Activated naive CD8-positive, alpha-beta T cell treated with anti-CD3 and anti-CD28 coated beads, Interleukin-2, amount 10 ng/mL, durations not matched to agents 7 days and 5 days (primary cell): ENCODE results near the gene ZNF174. TPM values are rescaled to one million over a fixed set of nuclear protein-coding genes. Genes with fewer than 3 reads are reported as not detected.

Source experiments
- ATAC-seq: fragments of 150-1000 bp; cut with Tn5 transposase; one replicate; pipeline ENCODE4 v1.10.0; 2021; ENCODE audit warnings: low read depth, moderate library complexity
- POLR2A ChIA-PET: fragments of 350-600 bp; sonication (Branson Sonifier 250); formaldehyde crosslinking; loops from one replicate; lab custom pipeline; 2021; ENCODE audit warnings: antibody characterized with exemption; lab: Charles Lee
- DNase-seq: peaks from one replicate; pipeline ENCODE4 v3.0.0; 2021
- H3K27ac Mint-ChIP-seq: one replicate; pipeline ENCODE4 v1.8.0; 2022; ENCODE audit warnings: mild to moderate bottlenecking, mixed read lengths
- H3K27me3 Mint-ChIP-seq: one replicate; pipeline ENCODE4 v1.8.0; 2022; ENCODE audit warnings: mild to moderate bottlenecking, moderate library complexity, mixed read lengths
- H3K36me3 Mint-ChIP-seq: one replicate; pipeline ENCODE4 v1.8.0; 2021; ENCODE audit warnings: mild to moderate bottlenecking, mixed read lengths
- H3K4me1 Mint-ChIP-seq: one replicate; pipeline ENCODE4 v1.8.0; 2021; ENCODE audit warnings: mixed read lengths
- H3K4me3 Mint-ChIP-seq: one replicate; pipeline ENCODE4 v1.8.0; 2022; ENCODE audit warnings: mild to moderate bottlenecking, moderate library complexity, mixed read lengths
- H3K9me3 Mint-ChIP-seq: one replicate; pipeline ENCODE4 v1.8.0; 2021; ENCODE audit warnings: mixed read lengths
- total RNA-seq, 2 experiments: library from RNA; stranded (reverse); gene quantifications; one replicate each; pipeline ENCODE4 v1.2.3, GENCODE V29; 2021

Gene ZNF174
- total RNA-seq, 2 experiments from 2014 or later, result 15.5 to 16.0 TPM

GRCh38 chr16:3389663-3390338 lies 11.2 kb upstream of the ZNF174 start:
- Mint-ChIP-seq H3K27me3 (no peaks in the 10 kb centered on the region), H3K36me3 (peaks cover 87% of the 10 kb centered on the region), H3K4me3 (no peak overlapping the region), H3K4me1 (peaks cover under 1% of the 10 kb centered on the region), H3K27ac (no peak overlapping the region), H3K9me3 (peaks cover 31% of the 10 kb centered on the region)
- no peak for ATAC-seq
- no peak for DNase-seq
- POLR2A ChIA-PET, result interaction anchor here (1.3 kb wide), 1 partner anchor 11 kb away, joined by 5 read pairs; the partner anchor contains the start of genes ZNF174 and ZSCAN32

- DNase-seq (no peak), ATAC-seq (peak; percentile 46)
- Mint-ChIP-seq H3K9me3 (peaks cover 34% of the 10 kb centered on the region), H3K4me3 (peak overlapping the region; percentile 93), H3K27me3 (no peaks in the 10 kb centered on the region), H3K36me3 (peaks cover 74% of the 10 kb centered on the region), H3K27ac (peak overlapping the region; percentile 90), H3K4me1 (peaks cover 19% of the 10 kb centered on the region)
- POLR2A ChIA-PET, result interaction anchor here (0.7 to 2.9 kb wide), 19 partner anchors 9 to 250 kb away, joined by 3 to 42 read pairs (median 5); partner anchors contain the start of genes CLUAP1, NAA60, TIGD7 and ZNF200
Observed at GRCh38 chr16:3400446-3400778, 603 bp upstream of the ZNF174 start.

- Mint-ChIP-seq H3K27me3 (no peaks in the 10 kb centered on the region), H3K36me3 (peaks cover 73% of the 10 kb centered on the region), H3K4me3 (peak overlapping the region; percentile 93), H3K27ac (peak overlapping the region; percentile 88), H3K4me1 (peaks cover 19% of the 10 kb centered on the region), H3K9me3 (peaks cover 33% of the 10 kb centered on the region)
- no peak for DNase-seq
- no peak for ATAC-seq
- POLR2A ChIA-PET, result interaction anchor here (1.0 to 2.9 kb wide), 22 partner anchors 9 to 243 kb away, joined by 3 to 42 read pairs (median 5); partner anchors contain the start of genes CLUAP1, NAA60, OR1F1 and TIGD7
Observed at GRCh38 chr16:3401719-3402397, 843 bp downstream of the ZNF174 start.

- Mint-ChIP-seq H3K27me3 (no peaks in the 10 kb centered on the region), H3K36me3 (peaks cover 71% of the 10 kb centered on the region)
Observed at GRCh38 chr16:3408561-3409197, 7.7 kb downstream of the ZNF174 start.

GRCh38 chr16:3413730-3414379 lies 12.8 kb downstream of the ZNF174 start:
- no peak overlapping the region for H3K27ac Mint-ChIP-seq
- peaks cover 23% of the 10 kb centered on the region for H3K36me3 Mint-ChIP-seq
- no peak for ATAC-seq

More at GRCh38 chr16:3408561-3409197, 7.7 kb downstream of the ZNF174 start:
- Mint-ChIP-seq H3K27ac (no peak overlapping the region), H3K4me1 (peaks cover 4% of the 10 kb centered on the region), H3K4me3 (no peak overlapping the region), H3K9me3 (peaks cover 33% of the 10 kb centered on the region)
- POLR2A ChIA-PET, result interaction anchor here (1.4 kb wide), 1 partner anchor 49 kb away, joined by 3 read pairs; no protein-coding TSS in a partner anchor
- no peak for ATAC-seq
- no peak for DNase-seq

GRCh38 chr16:3431779-3432219 lies 30.8 kb downstream of the ZNF174 start:
- Mint-ChIP-seq H3K9me3 (peaks cover 14% of the 10 kb centered on the region), H3K4me3 (peak overlapping the region; percentile 9), H3K36me3 (peaks cover 45% of the 10 kb centered on the region), H3K27me3 (no peaks in the 10 kb centered on the region), H3K4me1 (peaks cover 11% of the 10 kb centered on the region), H3K27ac (peak overlapping the region; percentile 32)
- peak; percentile 82 for ATAC-seq
- POLR2A ChIA-PET, result interaction anchor here (0.5 to 1.3 kb wide), 3 partner anchors 26 to 460 kb away, joined by 3 to 5 read pairs (median 3); partner anchors contain the start of genes ZNF174 and ZSCAN32
- DNase-seq, result peak; percentile 72

More at GRCh38 chr16:3413730-3414379, 12.8 kb downstream of the ZNF174 start:
- POLR2A ChIA-PET, result no interaction called here
- peaks cover 33% of the 10 kb centered on the region for H3K9me3 Mint-ChIP-seq
- no peak for DNase-seq
- no peak overlapping the region for H3K4me3 Mint-ChIP-seq
- no peaks in the 10 kb centered on the region for H3K27me3 Mint-ChIP-seq
- H3K4me1 Mint-ChIP-seq, result no peaks in the 10 kb centered on the region

GRCh38 chr16:3434373-3434772 lies 33.4 kb downstream of the ZNF174 start:
- POLR2A ChIA-PET, result no interaction called here
- Mint-ChIP-seq H3K27me3 (no peaks in the 10 kb centered on the region), H3K36me3 (peaks cover 56% of the 10 kb centered on the region), H3K9me3 (peaks cover 14% of the 10 kb centered on the region), H3K4me3 (no peak overlapping the region), H3K27ac (no peak overlapping the region), H3K4me1 (peaks cover 11% of the 10 kb centered on the region)
- ATAC-seq (no peak), DNase-seq (no peak)

GRCh38 chr16:3439637-3440036 lies 38.6 kb downstream of the ZNF174 start:
- no peak for ATAC-seq
- H3K9me3 Mint-ChIP-seq, result peaks cover 12% of the 10 kb centered on the region
- DNase-seq, result no peak
- H3K27me3 Mint-ChIP-seq, result no peaks in the 10 kb centered on the region
- peaks cover 9% of the 10 kb centered on the region for H3K4me1 Mint-ChIP-seq
- peaks cover 48% of the 10 kb centered on the region for H3K36me3 Mint-ChIP-seq
- no peak overlapping the region for H3K27ac Mint-ChIP-seq
- POLR2A ChIA-PET, result no interaction called here
- no peak overlapping the region for H3K4me3 Mint-ChIP-seq

- peaks cover 39% of the 10 kb centered on the region for H3K36me3 Mint-ChIP-seq
- H3K27ac Mint-ChIP-seq, result peak within 1 kb of the TSS; percentile 89
- peak within 1 kb of the TSS; percentile 94 for H3K4me3 Mint-ChIP-seq
- peaks cover 16% of the 10 kb centered on the region for H3K4me1 Mint-ChIP-seq
- H3K9me3 Mint-ChIP-seq, result peaks cover 12% of the 10 kb centered on the region
- H3K27me3 Mint-ChIP-seq, result no peaks in the 10 kb centered on the region
- DNase-seq (peak; percentile 65), ATAC-seq (peak; percentile 91)
- POLR2A ChIA-PET, result interaction anchor here (0.9 to 3.8 kb wide), 10 partner anchors 14 to 291 kb away, joined by 3 to 23 read pairs (median 4); partner anchors contain the start of genes ZNF174, ZNF263 and ZSCAN32
Observed at GRCh38 chr16:3443108-3444031, 42.4 kb downstream of the ZNF174 start, which contains the start of the genes NAA60 and ZNF597. NAA60 (plus strand) TSS chr16:3443680; CDS start chr16:3476228, 32,548 bp downstream. ZNF597 (minus strand) TSS chr16:3443504; CDS start chr16:3443153, 351 bp downstream.

GRCh38 chr16:3444032-3444388 lies 43.0 kb downstream of the ZNF174 start:
- H3K27me3 Mint-ChIP-seq, result no peaks in the 10 kb centered on the region
- peaks cover 16% of the 10 kb centered on the region for H3K4me1 Mint-ChIP-seq
- POLR2A ChIA-PET, result interaction anchor here (0.6 to 3.8 kb wide), 10 partner anchors 13 to 346 kb away, joined by 3 to 23 read pairs (median 5); partner anchors contain the start of genes ZNF174, ZNF263 and ZSCAN32
- peak overlapping the region; percentile 94 for H3K4me3 Mint-ChIP-seq
- H3K36me3 Mint-ChIP-seq, result peaks cover 45% of the 10 kb centered on the region
- ATAC-seq (peak; percentile 72), DNase-seq (no peak)
- peak overlapping the region; percentile 89 for H3K27ac Mint-ChIP-seq
- H3K9me3 Mint-ChIP-seq, result peaks cover 12% of the 10 kb centered on the region

- no peak for ATAC-seq
- no peak overlapping the region for H3K4me3 Mint-ChIP-seq
- H3K9me3 Mint-ChIP-seq, result no peaks in the 10 kb centered on the region
- peaks cover 16% of the 10 kb centered on the region for H3K4me1 Mint-ChIP-seq
- POLR2A ChIA-PET, result no interaction called here
- DNase-seq, result no peak
- H3K27ac Mint-ChIP-seq, result no peak overlapping the region
- peaks cover 11% of the 10 kb centered on the region for H3K36me3 Mint-ChIP-seq
- H3K27me3 Mint-ChIP-seq, result no peaks in the 10 kb centered on the region
Observed at GRCh38 chr16:3454093-3454492, 53.1 kb downstream of the ZNF174 start.
